Stomach (tissue), 4 donors: ENCODE measurements around the gene RPS28.
"Not testable (repeated sequence)": the region's sequence is repeated elsewhere in the genome, so short reads cannot be mapped to it uniquely, and the experiment has no call there.

ENCODE experiments used
- EP300 ChIP-seq: sonication (generic); formaldehyde crosslinking; IDR thresholded peaks from one replicate; pipeline ENCODE4 v1.6.1; 2017; ENCODE audit warnings: antibody characterized with exemption
- POLR2A ChIP-seq, 4 donors: fragments of 450-650 bp; IDR thresholded peaks; one replicate each; pipeline ENCODE4 v1.6.1; 2016; ENCODE audit warnings: antibody characterized with exemption in 4 of 4, control low read depth in 2 of 4, mild to moderate bottlenecking in 1 of 4, moderate library complexity in 1 of 4
- TF ChIP-seq, protein P1 (sequence below), 7 experiments: fragments of 450-650 bp in 4 of 7; fragments of 200-600 bp in 3 of 7; sonication (generic) in 3 of 7; IDR thresholded peaks; one replicate each; pipeline ENCODE4 v1.5.1; 2016 to 2019; ENCODE audit warnings: antibody characterized with exemption in 7 of 7, control low read depth in 2 of 7, mild to moderate bottlenecking in 1 of 7

DNA sequence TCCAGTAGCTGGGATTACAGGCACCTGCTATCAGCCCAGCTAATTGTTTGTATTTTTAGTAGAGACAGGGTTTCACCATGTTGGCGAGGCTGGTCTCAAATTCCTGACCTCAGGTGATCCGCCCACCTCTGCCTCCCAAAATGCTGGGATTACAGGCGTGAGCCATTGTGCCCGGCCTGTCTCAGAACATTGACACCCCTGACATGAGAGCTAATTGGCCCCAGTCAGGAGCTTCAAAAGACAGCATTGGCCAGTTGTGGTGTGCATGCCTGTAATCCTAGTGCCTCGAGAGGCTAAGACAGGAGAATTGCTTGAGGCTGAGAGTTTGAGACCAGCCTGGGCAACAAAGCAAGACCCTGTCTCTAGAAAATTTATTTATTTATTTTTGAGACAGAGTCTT, 31.5 kb downstream of the RPS28 start:
- TF ChIP-seq POLR2A (IDR thresholded peaks at IDR 0.05); EP300: not testable (repeated sequence)
- TF ChIP-seq, protein P1, sequence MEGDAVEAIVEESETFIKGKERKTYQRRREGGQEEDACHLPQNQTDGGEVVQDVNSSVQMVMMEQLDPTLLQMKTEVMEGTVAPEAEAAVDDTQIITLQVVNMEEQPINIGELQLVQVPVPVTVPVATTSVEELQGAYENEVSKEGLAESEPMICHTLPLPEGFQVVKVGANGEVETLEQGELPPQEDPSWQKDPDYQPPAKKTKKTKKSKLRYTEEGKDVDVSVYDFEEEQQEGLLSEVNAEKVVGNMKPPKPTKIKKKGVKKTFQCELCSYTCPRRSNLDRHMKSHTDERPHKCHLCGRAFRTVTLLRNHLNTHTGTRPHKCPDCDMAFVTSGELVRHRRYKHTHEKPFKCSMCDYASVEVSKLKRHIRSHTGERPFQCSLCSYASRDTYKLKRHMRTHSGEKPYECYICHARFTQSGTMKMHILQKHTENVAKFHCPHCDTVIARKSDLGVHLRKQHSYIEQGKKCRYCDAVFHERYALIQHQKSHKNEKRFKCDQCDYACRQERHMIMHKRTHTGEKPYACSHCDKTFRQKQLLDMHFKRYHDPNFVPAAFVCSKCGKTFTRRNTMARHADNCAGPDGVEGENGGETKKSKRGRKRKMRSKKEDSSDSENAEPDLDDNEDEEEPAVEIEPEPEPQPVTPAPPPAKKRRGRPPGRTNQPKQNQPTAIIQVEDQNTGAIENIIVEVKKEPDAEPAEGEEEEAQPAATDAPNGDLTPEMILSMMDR (IDR thresholded peaks at IDR 0.05), result not testable (repeated sequence)
